Activated CD4-positive, alpha-beta T cell treated with anti-CD3 and anti-CD28 coated beads for 36 hours (primary cell): ENCODE results near the gene RCSD1. TPM values are rescaled to one million over a fixed set of nuclear protein-coding genes. Genes with fewer than 3 reads are reported as not detected.

Experiments used
- ATAC-seq: fragments of 200-7000 bp; cut with Tn5 transposase; one replicate; pipeline ENCODE4 v1.10.0; 2021; ENCODE audit warnings: mild to moderate bottlenecking, moderate library complexity
- CTCF ChIA-PET: fragments of 350-600 bp; sonication (Branson Sonifier 250); formaldehyde crosslinking; loops from one replicate; lab custom pipeline; 2021; ENCODE audit warnings: antibody characterized with exemption; lab: Charles Lee
- POLR2A ChIA-PET: fragments of 350-600 bp; sonication (Branson Sonifier 250); formaldehyde crosslinking; loops from one replicate; lab custom pipeline; 2021; ENCODE audit warnings: antibody characterized with exemption, inconsistent platforms; lab: Charles Lee
- DNase-seq: peaks from one replicate; pipeline ENCODE4 v3.0.0-alpha.2; 2020
- H3K27ac Mint-ChIP-seq: one replicate; pipeline ENCODE4 v1.8.0; 2021; ENCODE audit warnings: mixed read lengths
- H3K27me3 Mint-ChIP-seq: one replicate; pipeline ENCODE4 v1.8.0; 2021; ENCODE audit warnings: mixed read lengths
- H3K36me3 Mint-ChIP-seq: one replicate; pipeline ENCODE4 v1.8.0; 2021; ENCODE audit warnings: low read depth, mixed read lengths
- H3K4me1 Mint-ChIP-seq: one replicate; pipeline ENCODE4 v1.8.0; 2021; ENCODE audit warnings: mixed read lengths
- H3K4me3 Mint-ChIP-seq: one replicate; pipeline ENCODE4 v1.8.0; 2021; ENCODE audit warnings: mild to moderate bottlenecking, moderate library complexity, mixed read lengths
- H3K9me3 Mint-ChIP-seq: one replicate; pipeline ENCODE4 v1.8.0; 2021; ENCODE audit warnings: low read depth, mixed read lengths
- intact Hi-C, 2 experiments: fragments of 100-400 bp; cut with DNase I in 1 of 2; cut with micrococcal nuclease in 1 of 2; formaldehyde crosslinking; loops; one replicate each; pipeline versions ENCODE4 v1.14.2 to v1.15.1; 2022 to 2024; cut with DNase I, micrococcal nuclease
- total RNA-seq, 2 experiments: library from RNA; stranded (reverse); gene quantifications; one replicate each; pipeline ENCODE4 v1.2.3, GENCODE V29; 2021

The RCSD1 gene
- total RNA-seq, 2 experiments from 2014 or later: 59.9 to 62.0 TPM

GRCh38 chr1:167689567-167689920 lies 59.5 kb downstream of the RCSD1 start:
- ATAC-seq: peak; percentile 28
- intact Hi-C loops: loop anchor here (2.0 to 5.0 kb wide), 2 partner anchors 59 to 287 kb away; partner anchors contain the start of gene RCSD1 (in 2 of the 2)
- no peak for DNase-seq
- Mint-ChIP-seq H3K4me1 (peaks cover 25% of the 10 kb centered on the region), H3K9me3 (no peaks in the 10 kb centered on the region), H3K4me3 (no peak overlapping the region), H3K27me3 (no peaks in the 10 kb centered on the region), H3K36me3 (peaks cover 54% of the 10 kb centered on the region), H3K27ac (peak overlapping the region; percentile 64)
- POLR2A ChIA-PET: no interaction called here
- CTCF ChIA-PET: interaction anchor here (0.7 to 1.8 kb wide), 4 partner anchors 21 to 136 kb away, joined by 3 to 13 read pairs (median 4); partner anchors contain the start of gene CREG1

- Mint-ChIP-seq H3K36me3 (peaks cover 58% of the 10 kb centered on the region), H3K27me3 (no peaks in the 10 kb centered on the region), H3K4me3 (no peak overlapping the region), H3K27ac (peak overlapping the region; percentile 64), H3K4me1 (peaks cover 25% of the 10 kb centered on the region), H3K9me3 (no peaks in the 10 kb centered on the region)
- POLR2A ChIA-PET: no interaction called here
- no peak for DNase-seq
- CTCF ChIA-PET: interaction anchor here (0.5 to 1.8 kb wide), 5 partner anchors 22 to 137 kb away, joined by 3 to 13 read pairs (median 5); partner anchors contain the start of gene CREG1
- no peak for ATAC-seq
- intact Hi-C loops: no loop called here
Measured at GRCh38 chr1:167690053-167690452, 60.0 kb downstream of the RCSD1 start.

GRCh38 chr1:167693425-167694045 lies 63.5 kb downstream of the RCSD1 start:
- Mint-ChIP-seq H3K4me3 (no peak overlapping the region), H3K9me3 (no peaks in the 10 kb centered on the region), H3K36me3 (peaks cover 66% of the 10 kb centered on the region), H3K4me1 (peaks cover 16% of the 10 kb centered on the region), H3K27me3 (no peaks in the 10 kb centered on the region), H3K27ac (peak overlapping the region; percentile 35)
- ChIA-PET CTCF (interaction anchor here (0.6 to 0.7 kb wide), 2 partner anchors 138 to 237 kb away, joined by 3 read pairs; no protein-coding TSS in a partner anchor), POLR2A (no interaction called here)
- no peak for ATAC-seq
- intact Hi-C loops: no loop called here
- DNase-seq: no peak

GRCh38 chr1:167694691-167695090 lies 64.7 kb downstream of the RCSD1 start:
- ATAC-seq: no peak
- Mint-ChIP-seq H3K27ac (peak overlapping the region; percentile 15), H3K9me3 (no peaks in the 10 kb centered on the region), H3K27me3 (no peaks in the 10 kb centered on the region), H3K4me3 (no peak overlapping the region), H3K36me3 (peaks cover 67% of the 10 kb centered on the region), H3K4me1 (peaks cover 4% of the 10 kb centered on the region)
- no peak for DNase-seq
- ChIA-PET CTCF (no interaction called here), POLR2A (no interaction called here)
- intact Hi-C loops: no loop called here

GRCh38 chr1:167695147-167695546 lies 65.1 kb downstream of the RCSD1 start:
- CTCF ChIA-PET: interaction anchor here (1.3 kb wide), 1 partner anchor 8 kb away, joined by 6 read pairs; no protein-coding TSS in a partner anchor
- intact Hi-C loops: no loop called here

GRCh38 chr1:167695756-167696561 lies 65.9 kb downstream of the RCSD1 start:
- ATAC-seq: no peak
- Mint-ChIP-seq H3K27ac (no peak overlapping the region), H3K27me3 (no peaks in the 10 kb centered on the region), H3K4me1 (no peaks in the 10 kb centered on the region), H3K36me3 (peaks cover 58% of the 10 kb centered on the region), H3K9me3 (no peaks in the 10 kb centered on the region), H3K4me3 (no peak overlapping the region)
- intact Hi-C loops: no loop called here
- ChIA-PET POLR2A (no interaction called here), CTCF (interaction anchor here (0.5 to 1.3 kb wide), 3 partner anchors 9 to 425 kb away, joined by 3 to 6 read pairs (median 4); no protein-coding TSS in a partner anchor)
- no peak for DNase-seq

More at GRCh38 chr1:167695147-167695546, 65.1 kb downstream of the RCSD1 start:
- Mint-ChIP-seq H3K36me3 (peaks cover 67% of the 10 kb centered on the region), H3K27ac (no peak overlapping the region), H3K27me3 (no peaks in the 10 kb centered on the region), H3K4me3 (no peak overlapping the region), H3K9me3 (no peaks in the 10 kb centered on the region), H3K4me1 (no peaks in the 10 kb centered on the region)
- ATAC-seq: no peak
- POLR2A ChIA-PET: no interaction called here
- no peak for DNase-seq

- DNase-seq (no peak), ATAC-seq (no peak)
- CTCF ChIA-PET: interaction anchor here (0.8 to 2.9 kb wide), 4 partner anchors 10 to 29 kb away, joined by 3 to 20 read pairs (median 4); no protein-coding TSS in a partner anchor
- Mint-ChIP-seq H3K36me3 (peaks cover 53% of the 10 kb centered on the region), H3K4me3 (no peak overlapping the region), H3K27me3 (no peaks in the 10 kb centered on the region), H3K9me3 (no peaks in the 10 kb centered on the region), H3K4me1 (no peaks in the 10 kb centered on the region), H3K27ac (peak overlapping the region; percentile 8)
- intact Hi-C loops: no loop called here
- POLR2A ChIA-PET: no interaction called here
Measured at GRCh38 chr1:167697667-167698141, 67.7 kb downstream of the RCSD1 start.

- no peaks in the 10 kb centered on the region for H3K9me3 Mint-ChIP-seq
- CTCF ChIA-PET: interaction anchor here (0.8 to 2.9 kb wide), 4 partner anchors 10 to 30 kb away, joined by 3 to 20 read pairs (median 4); no protein-coding TSS in a partner anchor
- POLR2A ChIA-PET: no interaction called here
- ATAC-seq (no peak), DNase-seq (no peak)
- H3K27me3 Mint-ChIP-seq: no peaks in the 10 kb centered on the region
- peaks cover 56% of the 10 kb centered on the region for H3K36me3 Mint-ChIP-seq
- H3K4me1 Mint-ChIP-seq: no peaks in the 10 kb centered on the region
- H3K4me3 Mint-ChIP-seq: no peak overlapping the region
- H3K27ac Mint-ChIP-seq: no peak overlapping the region
- intact Hi-C loops: no loop called here
Measured at GRCh38 chr1:167698313-167698712, 68.3 kb downstream of the RCSD1 start.

- no peak for ATAC-seq
- no peak for DNase-seq
- intact Hi-C loops: no loop called here
- ChIA-PET POLR2A (no interaction called here), CTCF (interaction anchor here (1.3 kb wide), 1 partner anchor 101 kb away, joined by 3 read pairs; no protein-coding TSS in a partner anchor)
- Mint-ChIP-seq H3K9me3 (no peaks in the 10 kb centered on the region), H3K4me3 (no peak overlapping the region), H3K4me1 (peaks cover 2% of the 10 kb centered on the region), H3K27me3 (no peaks in the 10 kb centered on the region), H3K27ac (no peak overlapping the region), H3K36me3 (peaks cover 48% of the 10 kb centered on the region)
Measured at GRCh38 chr1:167701510-167701909, 71.5 kb downstream of the RCSD1 start.

- intact Hi-C loops: no loop called here
- ATAC-seq (no peak), DNase-seq (no peak)
- CTCF ChIA-PET: interaction anchor here (0.6 to 3.2 kb wide), 3 partner anchors 11 to 97 kb away, joined by 4 to 15 read pairs (median 4); no protein-coding TSS in a partner anchor
- Mint-ChIP-seq H3K4me3 (no peak overlapping the region), H3K36me3 (peaks cover 31% of the 10 kb centered on the region), H3K9me3 (no peaks in the 10 kb centered on the region), H3K4me1 (peaks cover 18% of the 10 kb centered on the region), H3K27ac (peak overlapping the region; percentile 48), H3K27me3 (no peaks in the 10 kb centered on the region)
- POLR2A ChIA-PET: interaction anchor here (0.6 kb wide), 1 partner anchor 9 kb away, joined by 4 read pairs; no protein-coding TSS in a partner anchor
Measured at GRCh38 chr1:167703557-167703956, 73.5 kb downstream of the RCSD1 start.

- H3K27ac Mint-ChIP-seq: no peak overlapping the region
- H3K4me3 Mint-ChIP-seq: no peak overlapping the region
- intact Hi-C loops: no loop called here
- H3K36me3 Mint-ChIP-seq: peaks cover 22% of the 10 kb centered on the region
- ATAC-seq (no peak), DNase-seq (no peak)
- ChIA-PET CTCF (interaction anchor here (0.6 to 3.2 kb wide), 3 partner anchors 10 to 158 kb away, joined by 4 to 15 read pairs (median 5); no protein-coding TSS in a partner anchor), POLR2A (no interaction called here)
- no peaks in the 10 kb centered on the region for H3K9me3 Mint-ChIP-seq
- peaks cover 25% of the 10 kb centered on the region for H3K4me1 Mint-ChIP-seq
- H3K27me3 Mint-ChIP-seq: no peaks in the 10 kb centered on the region
Measured at GRCh38 chr1:167704715-167705114, 74.7 kb downstream of the RCSD1 start.
